Neural crest cell (in vitro differentiated cells): ENCODE data around the gene TNS3. TPM values are rescaled to one million over a fixed set of nuclear protein-coding genes. Genes with fewer than 3 reads are reported as not detected.

Experiments
- DNase-seq: peaks from one replicate; pipeline ENCODE4 v3.0.0; 2021; ENCODE audit warnings: low read depth, mixed read lengths, low spot score
- H3K27ac Mint-ChIP-seq: one replicate; pipeline ENCODE4 v1.8.0; 2021; ENCODE audit warnings: mild to moderate bottlenecking, mixed read lengths; ENCODE audit not compliant: unreplicated experiment
- H3K27me3 Mint-ChIP-seq: 2 replicates; pipeline ENCODE4 v1.8.0; 2021; ENCODE audit warnings: low read depth, mild to moderate bottlenecking, mixed read lengths
- H3K36me3 Mint-ChIP-seq: 2 replicates; pipeline ENCODE4 v1.8.0; 2021; ENCODE audit warnings: low read depth, mild to moderate bottlenecking, mixed read lengths
- H3K4me1 Mint-ChIP-seq: 2 replicates; pipeline ENCODE4 v1.8.0; 2021; ENCODE audit warnings: mixed read lengths
- H3K4me3 Mint-ChIP-seq: one replicate; pipeline ENCODE4 v1.8.0; 2021; ENCODE audit warnings: mild to moderate bottlenecking, mixed read lengths
- H3K9me3 Mint-ChIP-seq: 2 replicates; pipeline ENCODE4 v1.8.0; 2021; ENCODE audit warnings: mixed read lengths
- total RNA-seq: library from RNA; stranded (reverse); gene quantifications from 2 replicates; pipeline ENCODE4 v1.2.1, GENCODE V29; 2021
- TF ChIP-seq, protein P1 (sequence below): fragments of 200-600 bp; sonication (generic); conservative IDR thresholded peaks from 2 replicates; pipeline ENCODE4 v1.5.0; 2021; ENCODE audit warnings: antibody characterized with exemption, mild to moderate bottlenecking

The TNS3 gene
- total RNA-seq, 1 donor from 2014 or later: 26.4 TPM

- Mint-ChIP-seq H3K36me3 (peaks cover 29% of the 10 kb centered on the region), H3K9me3 (peaks cover 10% of the 10 kb centered on the region), H3K27ac (peak overlapping the region; percentile 90), H3K27me3 (no peaks in the 10 kb centered on the region), H3K4me1 (peaks cover 71% of the 10 kb centered on the region), H3K4me3 (no peak overlapping the region)
- TF ChIP-seq, protein P1, sequence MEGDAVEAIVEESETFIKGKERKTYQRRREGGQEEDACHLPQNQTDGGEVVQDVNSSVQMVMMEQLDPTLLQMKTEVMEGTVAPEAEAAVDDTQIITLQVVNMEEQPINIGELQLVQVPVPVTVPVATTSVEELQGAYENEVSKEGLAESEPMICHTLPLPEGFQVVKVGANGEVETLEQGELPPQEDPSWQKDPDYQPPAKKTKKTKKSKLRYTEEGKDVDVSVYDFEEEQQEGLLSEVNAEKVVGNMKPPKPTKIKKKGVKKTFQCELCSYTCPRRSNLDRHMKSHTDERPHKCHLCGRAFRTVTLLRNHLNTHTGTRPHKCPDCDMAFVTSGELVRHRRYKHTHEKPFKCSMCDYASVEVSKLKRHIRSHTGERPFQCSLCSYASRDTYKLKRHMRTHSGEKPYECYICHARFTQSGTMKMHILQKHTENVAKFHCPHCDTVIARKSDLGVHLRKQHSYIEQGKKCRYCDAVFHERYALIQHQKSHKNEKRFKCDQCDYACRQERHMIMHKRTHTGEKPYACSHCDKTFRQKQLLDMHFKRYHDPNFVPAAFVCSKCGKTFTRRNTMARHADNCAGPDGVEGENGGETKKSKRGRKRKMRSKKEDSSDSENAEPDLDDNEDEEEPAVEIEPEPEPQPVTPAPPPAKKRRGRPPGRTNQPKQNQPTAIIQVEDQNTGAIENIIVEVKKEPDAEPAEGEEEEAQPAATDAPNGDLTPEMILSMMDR: no peak
- DNase-seq: no peak
Measured at GRCh38 chr7:47320296-47320695, 261.6 kb downstream of the TNS3 start.

- Mint-ChIP-seq H3K27ac (no peak overlapping the region), H3K4me3 (no peak overlapping the region), H3K36me3 (peaks cover 29% of the 10 kb centered on the region), H3K9me3 (peaks cover 10% of the 10 kb centered on the region), H3K27me3 (no peaks in the 10 kb centered on the region), H3K4me1 (peaks cover 81% of the 10 kb centered on the region)
- TF ChIP-seq, protein P1: no peak
- DNase-seq: no peak
Measured at GRCh38 chr7:47318395-47319182, 263.3 kb downstream of the TNS3 start.

DNA sequence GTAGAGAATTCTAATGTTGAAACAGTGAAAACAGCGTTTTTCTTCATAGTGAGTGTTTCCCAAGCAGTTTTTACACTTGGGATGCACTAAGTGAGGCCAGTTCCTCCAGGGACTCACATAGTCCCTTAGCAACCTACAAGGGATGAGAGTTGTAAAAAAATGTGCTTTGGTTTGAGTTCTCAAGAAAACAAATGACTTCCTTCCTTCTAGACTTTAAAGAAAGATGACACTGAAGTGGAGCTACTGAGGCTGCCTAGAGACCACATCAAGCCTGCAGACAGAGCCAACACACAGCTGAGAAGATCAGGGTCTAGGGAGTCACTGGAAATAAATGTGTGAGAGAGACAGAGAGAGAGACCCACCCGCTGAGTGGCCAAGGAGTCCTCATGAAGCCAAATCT, 264.4 kb downstream of the TNS3 start:
- Mint-ChIP-seq H3K27me3 (no peaks in the 10 kb centered on the region), H3K4me1 (peaks cover 82% of the 10 kb centered on the region), H3K27ac (peak overlapping the region; percentile 46), H3K4me3 (no peak overlapping the region), H3K9me3 (peaks cover 10% of the 10 kb centered on the region), H3K36me3 (peaks cover 26% of the 10 kb centered on the region)
- no peak for DNase-seq
- TF ChIP-seq, protein P1: no peak

GRCh38 chr7:47314728-47315607, 266.9 kb downstream of the TNS3 start:
- Mint-ChIP-seq H3K27ac (peak overlapping the region; percentile 50), H3K9me3 (peaks cover 7% of the 10 kb centered on the region), H3K4me3 (peak overlapping the region; percentile 62), H3K27me3 (no peaks in the 10 kb centered on the region), H3K4me1 (peaks cover 61% of the 10 kb centered on the region), H3K36me3 (peaks cover 16% of the 10 kb centered on the region)
- DNase-seq: no peak
- TF ChIP-seq, protein P1: no peak

GRCh38 chr7:47314248-47314647, 267.7 kb downstream of the TNS3 start:
- no peak for DNase-seq
- Mint-ChIP-seq H3K27ac (peak overlapping the region; percentile 50), H3K4me1 (peaks cover 65% of the 10 kb centered on the region), H3K36me3 (peaks cover 20% of the 10 kb centered on the region), H3K27me3 (no peaks in the 10 kb centered on the region), H3K4me3 (peak overlapping the region; percentile 62), H3K9me3 (peaks cover 7% of the 10 kb centered on the region)
- TF ChIP-seq, protein P1: no peak
